NCI-H1694 (cell line): ENCODE results near the gene C5orf47.

Experiments used
- DNase-seq: peaks from one replicate; lab custom pipeline; 2025; lab: John Stamatoyannopoulos, UW

The C5orf47 gene

DNA sequence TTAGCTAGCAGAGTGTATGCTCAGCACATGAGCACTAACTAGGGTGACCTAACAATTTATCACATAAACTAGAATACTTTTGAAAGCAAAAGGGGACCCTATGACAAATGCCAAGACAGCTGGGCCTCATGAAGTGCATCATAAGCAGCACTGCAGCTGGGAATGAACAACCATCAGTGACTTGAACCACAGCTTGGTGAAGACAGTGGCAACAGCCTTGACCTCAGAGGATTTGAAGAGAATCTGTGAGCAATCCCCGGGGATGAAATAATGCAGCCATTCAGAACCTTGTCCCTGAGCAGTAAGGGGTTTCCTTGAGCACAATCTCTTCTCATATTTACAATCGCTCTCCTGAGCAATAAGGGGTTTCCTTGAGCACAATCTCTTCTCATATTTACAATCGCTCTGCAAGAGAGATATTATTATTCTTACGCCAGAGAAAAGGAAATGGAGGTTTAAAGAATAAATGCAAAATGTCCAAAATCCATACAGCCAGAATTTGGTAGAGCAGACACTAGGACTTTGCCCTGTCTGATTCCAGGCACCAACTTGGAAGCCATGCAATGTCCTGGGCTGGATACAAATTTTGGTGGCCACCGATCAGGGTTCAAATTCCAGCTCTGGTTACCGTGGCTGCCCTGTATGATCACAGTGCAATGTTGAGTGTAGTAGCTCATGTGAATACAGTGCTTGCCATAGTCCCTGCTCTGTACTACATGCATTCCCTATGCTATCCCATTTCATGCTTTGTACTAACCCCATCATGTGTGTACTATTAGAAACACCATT is 55.7 kb downstream of the C5orf47 start:
- no peak for DNase-seq

DNA sequence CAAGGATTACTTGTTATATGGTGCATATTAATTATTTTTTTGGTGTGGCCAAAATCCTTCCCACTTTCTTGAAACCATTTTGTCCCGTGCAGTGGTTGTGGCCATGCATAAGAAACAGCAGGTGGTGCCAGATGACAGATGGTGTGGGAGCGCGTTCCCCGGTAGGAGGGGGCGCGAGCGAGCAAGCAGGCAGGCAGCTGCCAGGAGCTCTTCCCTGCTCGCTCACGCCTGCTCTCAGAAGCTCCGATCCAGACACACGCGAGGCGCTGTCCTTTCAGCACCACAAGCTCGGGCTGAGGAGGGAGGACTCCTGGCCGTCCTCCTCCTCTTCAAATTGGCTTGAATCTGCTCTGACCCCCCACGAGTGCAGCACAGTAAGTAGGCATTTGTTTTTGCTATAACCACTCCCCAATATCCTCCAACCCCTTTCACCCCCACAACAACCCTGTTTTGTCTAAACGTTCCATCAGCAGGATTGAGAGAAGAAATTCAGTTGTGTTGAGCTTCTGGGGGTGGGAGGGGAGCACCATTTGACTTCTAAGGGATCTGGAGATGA is 56.6 kb downstream of the C5orf47 start, which contains the start of gene NSG2:
Gene NSG2, plus strand, starts transcription at position 237 of the 556 bp plus-strand sequence. CDS start 1,050 bp downstream, outside the sequence.
- DNase-seq, result peak; percentile 59

DNA sequence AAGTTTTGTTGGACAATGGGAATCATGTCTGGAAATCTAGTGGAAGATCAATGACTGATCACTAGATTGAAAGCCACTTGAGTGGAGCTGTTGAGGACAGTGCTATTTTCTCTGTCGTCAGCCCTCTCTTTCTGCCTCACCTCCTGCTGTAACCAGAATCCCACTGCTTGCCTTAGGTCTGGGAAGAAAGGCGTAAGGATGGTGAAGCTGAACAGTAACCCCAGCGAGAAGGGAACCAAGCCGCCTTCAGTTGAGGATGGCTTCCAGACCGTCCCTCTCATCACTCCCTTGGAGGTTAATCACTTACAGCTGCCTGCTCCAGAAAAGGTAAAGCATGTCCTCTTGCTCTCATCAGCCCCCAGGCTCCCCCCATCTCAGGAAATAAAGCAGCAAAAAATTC is 57.6 kb downstream of the C5orf47 start:
- no peak for DNase-seq

DNA sequence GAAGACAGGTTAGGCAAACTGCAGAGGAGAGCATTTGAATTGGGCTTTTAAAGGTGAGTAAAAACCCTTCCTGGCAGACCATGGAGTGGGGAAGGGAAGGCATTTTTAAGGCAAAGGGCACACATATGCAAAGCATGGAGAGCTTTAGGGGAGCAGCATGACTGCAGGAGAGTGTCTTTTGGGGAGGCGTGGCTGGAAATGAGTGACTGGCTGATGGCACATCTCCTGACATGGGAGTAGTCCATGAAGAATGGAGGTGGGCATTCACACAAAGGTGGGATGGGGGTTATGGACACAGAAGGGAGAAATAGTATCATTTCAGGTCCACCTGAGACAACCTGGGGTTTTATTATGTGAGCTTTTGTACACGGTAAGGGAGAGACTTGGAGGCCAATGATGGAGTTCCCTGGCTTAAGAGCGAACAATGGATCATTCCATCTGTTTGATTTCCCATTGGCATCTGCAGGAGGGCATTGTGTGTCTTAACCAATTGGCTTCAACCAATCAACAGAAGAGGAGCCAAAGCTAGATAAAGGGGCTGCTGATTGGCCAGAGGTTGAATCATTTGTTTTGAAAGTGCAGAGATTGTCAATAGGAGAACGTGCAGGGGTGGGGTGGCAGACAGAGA is 58.6 kb downstream of the C5orf47 start:
- DNase-seq, result no peak

DNA sequence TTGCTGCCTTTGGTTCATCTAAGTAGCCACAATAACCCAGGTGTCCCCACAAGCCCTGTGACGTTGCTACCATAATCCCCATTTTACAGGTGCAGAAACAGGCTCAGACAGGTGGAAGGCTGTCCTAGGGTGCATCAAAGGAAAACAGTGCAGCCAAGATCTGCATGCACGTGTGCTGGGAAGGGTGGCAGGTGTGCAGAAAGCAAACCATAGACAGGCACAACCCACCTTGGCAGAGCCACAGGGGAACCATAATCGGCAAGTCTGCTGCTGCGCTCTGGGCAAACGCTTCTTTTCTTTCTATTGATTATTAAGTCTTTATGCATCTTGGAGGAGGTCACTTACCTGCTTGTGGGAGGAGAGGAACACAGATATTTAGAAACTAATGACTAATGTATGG is 63.7 kb downstream of the C5orf47 start:
- no peak for DNase-seq

DNA sequence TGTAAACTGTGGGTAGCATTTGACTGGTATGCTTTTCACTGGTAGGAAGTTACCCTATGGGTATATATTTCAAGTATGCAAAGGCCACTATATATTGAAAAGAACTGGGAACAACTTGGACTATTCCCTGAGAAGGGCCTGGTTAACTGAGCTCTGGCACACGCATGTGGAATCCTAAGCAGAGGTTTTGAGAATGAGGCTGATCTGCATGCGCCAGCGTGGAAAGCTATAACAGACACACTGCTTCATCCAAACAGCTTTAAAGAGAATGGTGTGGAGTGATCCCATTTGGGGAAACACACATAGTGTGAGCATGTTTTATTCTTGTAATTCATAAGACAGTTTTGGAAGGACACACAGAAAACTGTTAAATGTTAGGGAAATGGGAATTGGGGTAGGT is 64.9 kb downstream of the C5orf47 start:
- DNase-seq, result no peak
